Measurements from ENCODE around the gene C8A.

C8A gene

GRCh38 chr1:56817716-56818463 is 36.7 kb upstream of the C8A start:
- no peak for DNase-seq (ENCODE audit: low read depth)
- H3K4me3 ChIP-seq (ENCODE audit: low read length), result no peak overlapping the region
- no peak for TF ChIP-seq CTCF (IDR thresholded peaks at IDR 0.05; ENCODE audit: insufficient read depth, low read depth, low read length, missing control alignments)

GRCh38 chr1:56819387-56819899 is 35.2 kb upstream of the C8A start, which contains the start of gene FYB2:
Gene FYB2 (minus strand): TSS chr1:56819404. CDS start chr1:56819290, 114 bp downstream.
- no peak for DNase-seq (ENCODE audit: low read depth)
- no peak within 1 kb of the TSS for H3K4me3 ChIP-seq (ENCODE audit: low read length)
- no peak for TF ChIP-seq CTCF (IDR thresholded peaks at IDR 0.05; ENCODE audit: insufficient read depth, low read depth, low read length, missing control alignments)

GRCh38 chr1:56820755-56821461 is 33.7 kb upstream of the C8A start:
- TF ChIP-seq CTCF (IDR thresholded peaks at IDR 0.05; ENCODE audit: insufficient read depth, low read depth, low read length, missing control alignments), result peak; percentile 99
- DNase-seq (ENCODE audit: low read depth), result peak; percentile 75
- no peak overlapping the region for H3K4me3 ChIP-seq (ENCODE audit: low read length)

- no peak overlapping the region for H3K4me3 ChIP-seq (ENCODE audit: low read length)
- TF ChIP-seq CTCF (IDR thresholded peaks at IDR 0.05; ENCODE audit: insufficient read depth, low read depth, low read length, missing control alignments), result no peak
- DNase-seq (ENCODE audit: low read depth), result no peak
Observed at GRCh38 chr1:56821462-56821797, 33.2 kb upstream of the C8A start.

- no peak overlapping the region for H3K4me3 ChIP-seq (ENCODE audit: low read length)
- DNase-seq (ENCODE audit: low read depth), result no peak
- TF ChIP-seq CTCF (IDR thresholded peaks at IDR 0.05; ENCODE audit: insufficient read depth, low read depth, low read length, missing control alignments), result no peak
Observed at GRCh38 chr1:56824271-56824670, 30.3 kb upstream of the C8A start.

GRCh38 chr1:56824938-56825337 is 29.7 kb upstream of the C8A start:
- no peak overlapping the region for H3K4me3 ChIP-seq (ENCODE audit: low read length)
- DNase-seq (ENCODE audit: low read depth), result no peak
- TF ChIP-seq CTCF (IDR thresholded peaks at IDR 0.05; ENCODE audit: insufficient read depth, low read depth, low read length, missing control alignments), result no peak

Measured in epithelial cell of esophagus (primary cell).